Activated B cell treated with CpG ODN at 0.5 μM for 24 hours (primary cell): ENCODE results near the gene ASB2. TPM values are rescaled to one million over a fixed set of nuclear protein-coding genes. Genes with fewer than 3 reads are reported as not detected.

Source experiments
- ATAC-seq: fragments of 200-7000 bp; cut with Tn5 transposase; one replicate; pipeline ENCODE4 v1.10.0; 2021; ENCODE audit warnings: low read depth, mild to moderate bottlenecking, moderate library complexity
- CTCF ChIA-PET: fragments of 350-600 bp; sonication (Branson Sonifier 250); formaldehyde crosslinking; loops from one replicate; lab custom pipeline; 2021; ENCODE audit warnings: antibody characterized with exemption; lab: Charles Lee
- POLR2A ChIA-PET: fragments of 350-600 bp; sonication (Branson Sonifier 250); formaldehyde crosslinking; loops from one replicate; lab custom pipeline; 2021; ENCODE audit warnings: antibody characterized with exemption; lab: Charles Lee
- DNase-seq: peaks from one replicate; pipeline ENCODE4 v3.0.0; 2022
- H3K27ac Mint-ChIP-seq: one replicate; pipeline ENCODE4 v1.8.0; 2020; ENCODE audit warnings: mixed read lengths
- H3K27me3 Mint-ChIP-seq: one replicate; pipeline ENCODE4 v1.8.0; 2021; ENCODE audit warnings: mixed read lengths
- H3K36me3 Mint-ChIP-seq: one replicate; pipeline ENCODE4 v1.8.0; 2021; ENCODE audit warnings: low read depth, mixed read lengths
- H3K4me1 Mint-ChIP-seq: one replicate; pipeline ENCODE4 v1.8.0; 2021; ENCODE audit warnings: mixed read lengths
- H3K4me3 Mint-ChIP-seq: one replicate; pipeline ENCODE4 v1.8.0; 2020; ENCODE audit warnings: mild to moderate bottlenecking, mixed read lengths
- H3K9me3 Mint-ChIP-seq: one replicate; pipeline ENCODE4 v1.8.0; 2020; ENCODE audit warnings: mixed read lengths
- CTCF ChIP-seq: fragments of 200-600 bp; IDR thresholded peaks from one replicate; pipeline ENCODE4 v1.8.0; 2022; ENCODE audit warnings: antibody characterized with exemption, mild to moderate bottlenecking
- intact Hi-C: fragments of 100-400 bp; cut with micrococcal nuclease; formaldehyde crosslinking; loops from one replicate; pipeline ENCODE4 v1.15.1; 2024
- total RNA-seq: library from RNA; stranded (reverse); gene quantifications from 2 replicates; pipeline ENCODE4 v1.2.3, GENCODE V29; 2022

ASB2 gene
- total RNA-seq, 1 donor from 2014 or later = 3.1 TPM

- no peak overlapping the region for H3K27ac Mint-ChIP-seq
- DNase-seq (no peak), ATAC-seq (no peak)
- intact Hi-C loops = loop anchor here (2.0 to 5.0 kb wide), 3 partner anchors 685 to 939 kb away; partner anchors contain the start of genes GON7 and UBR7
- peaks cover 30% of the 10 kb centered on the region for H3K27me3 Mint-ChIP-seq
- CTCF ChIA-PET = interaction anchor here (0.8 kb wide), 1 partner anchor 237 kb away, joined by 3 read pairs; no protein-coding TSS in a partner anchor
- TF ChIP-seq CTCF = no peak
- POLR2A ChIA-PET = no interaction called here
- H3K4me1 Mint-ChIP-seq = no peaks in the 10 kb centered on the region
- no peaks in the 10 kb centered on the region for H3K36me3 Mint-ChIP-seq
- H3K9me3 Mint-ChIP-seq = no peaks in the 10 kb centered on the region
- H3K4me3 Mint-ChIP-seq = no peak overlapping the region
Measured at GRCh38 chr14:93891756-93892504, 84.4 kb downstream of the ASB2 start.

- TF ChIP-seq CTCF = no peak
- peaks cover 5% of the 10 kb centered on the region for H3K9me3 Mint-ChIP-seq
- H3K4me1 Mint-ChIP-seq = no peaks in the 10 kb centered on the region
- ATAC-seq (no peak), DNase-seq (no peak)
- CTCF ChIA-PET = no interaction called here
- H3K27me3 Mint-ChIP-seq = peaks cover 30% of the 10 kb centered on the region
- no peak overlapping the region for H3K4me3 Mint-ChIP-seq
- no peak overlapping the region for H3K27ac Mint-ChIP-seq
- intact Hi-C loops = loop anchor here (5.0 kb wide), 2 partner anchors 683 to 778 kb away; partner anchors contain the start of genes GON7 and UBR7
- H3K36me3 Mint-ChIP-seq = no peaks in the 10 kb centered on the region
- POLR2A ChIA-PET = no interaction called here
Measured at GRCh38 chr14:93889739-93890483, 86.5 kb downstream of the ASB2 start.

- H3K36me3 Mint-ChIP-seq = no peaks in the 10 kb centered on the region
- ATAC-seq = no peak
- H3K9me3 Mint-ChIP-seq = peaks cover 8% of the 10 kb centered on the region
- POLR2A ChIA-PET = no interaction called here
- no peak overlapping the region for H3K4me3 Mint-ChIP-seq
- no peak for DNase-seq
- no peak for TF ChIP-seq CTCF
- H3K4me1 Mint-ChIP-seq = no peaks in the 10 kb centered on the region
- no peak overlapping the region for H3K27ac Mint-ChIP-seq
- peaks cover 30% of the 10 kb centered on the region for H3K27me3 Mint-ChIP-seq
- intact Hi-C loops = no loop called here
- CTCF ChIA-PET = no interaction called here
Measured at GRCh38 chr14:93888995-93889394, 87.4 kb downstream of the ASB2 start.

GRCh38 chr14:93884950-93885349 is 91.4 kb downstream of the ASB2 start:
- POLR2A ChIA-PET = no interaction called here
- Mint-ChIP-seq H3K4me3 (no peak overlapping the region), H3K27me3 (peaks cover 12% of the 10 kb centered on the region), H3K27ac (no peak overlapping the region), H3K36me3 (no peaks in the 10 kb centered on the region), H3K9me3 (peaks cover 8% of the 10 kb centered on the region), H3K4me1 (no peaks in the 10 kb centered on the region)
- TF ChIP-seq CTCF = no peak
- no peak for ATAC-seq
- intact Hi-C loops = no loop called here
- DNase-seq = no peak
- CTCF ChIA-PET = no interaction called here

Other genes with a start within 250 kb of the ASB2 start
- gene PRIMA1, start 188.1 kb downstream of the ASB2 start, total RNA-seq = not detected in 2 replicates
- gene FAM181A, start 49.2 kb downstream of the ASB2 start, total RNA-seq = not detected in 2 replicates
- not detected in 2 replicates for gene CCDC197, start 20.7 kb upstream of the ASB2 start, total RNA-seq
- 0.12 TPM in 1 of 2 replicates, not detected in the other for gene OTUB2, start 49.8 kb upstream of the ASB2 start, total RNA-seq
- 169 and 179 TPM in 2 replicates for gene DDX24, start 104.6 kb upstream of the ASB2 start, total RNA-seq
- 9.2 and 11.4 TPM in 2 replicates for gene IFI27L1, start 104.7 kb upstream of the ASB2 start, total RNA-seq
- 0.64 TPM in 1 of 2 replicates, not detected in the other for gene IFI27, start 134.2 kb upstream of the ASB2 start, total RNA-seq
- gene IFI27L2, start 153.0 kb upstream of the ASB2 start, total RNA-seq = 37.0 and 37.3 TPM in 2 replicates
- 0.22 TPM in 1 of 2 replicates, not detected in the other for gene PPP4R4, start 197.8 kb upstream of the ASB2 start, total RNA-seq